Measurements from ENCODE around the gene BRD9.
A peak's percentile ranks its signal among the peaks of the same experiment; 100 is the strongest.
"Not testable (repeated sequence)": the region's sequence is repeated elsewhere in the genome, so short reads cannot be mapped to it uniquely, and the experiment has no call there.

The BRD9 gene

GRCh38 chr5:892394-893136 is at the start of gene BRD9, which contains the start of gene TRIP13:
BRD9 (minus strand) TSS chr5:892801; CDS start chr5:892657, 144 bp downstream.
TRIP13 (plus strand) TSS chr5:892884; CDS start chr5:892999, 115 bp downstream.
- Histone ChIP-seq H3K4me1 (ENCODE audit: control insufficient read depth in 1 of 2, insufficient read depth in 1 of 2, low read depth in 1 of 2, low read length in 1 of 2) (peaks cover 20 to 21% of the 10 kb centered on the region in 2 experiments), H3K9me3 (no peaks in the 10 kb centered on the region), H3K4me3 (ENCODE audit: low read depth in 1 of 2, low read length in 1 of 2) (peak within 1 kb of the TSS; percentile 75 to 86), H3K36me3 (peaks cover 36% of the 10 kb centered on the region), H3K27me3 (no peaks in the 10 kb centered on the region), H3K27ac (peak within 1 kb of the TSS; percentile 78)
- TF ChIP-seq CTCF (IDR thresholded peaks at IDR 0.05): no peak

- H3K36me3 ChIP-seq; H3K9me3 ChIP-seq; H3K4me1 ChIP-seq (ENCODE audit: control insufficient read depth in 1 of 2, insufficient read depth in 1 of 2, low read depth in 1 of 2, low read length in 1 of 2); H3K27ac ChIP-seq; H3K4me3 ChIP-seq (ENCODE audit: low read depth in 1 of 2, low read length in 1 of 2): not testable (repeated sequence)
- peaks cover 40% of the 10 kb centered on the region for H3K27me3 ChIP-seq
Observed at GRCh38 chr5:940741-941140, 48.1 kb upstream of the BRD9 start.

GRCh38 chr5:939368-939767 is 46.8 kb upstream of the BRD9 start:
- Histone ChIP-seq H3K27ac (no peak overlapping the region), H3K36me3 (no peaks in the 10 kb centered on the region), H3K9me3 (no peaks in the 10 kb centered on the region), H3K4me1 (ENCODE audit: control insufficient read depth in 1 of 2, insufficient read depth in 1 of 2, low read depth in 1 of 2, low read length in 1 of 2) (no peaks in the 10 kb centered on the region), H3K27me3 (peaks cover 28% of the 10 kb centered on the region), H3K4me3 (ENCODE audit: low read depth in 1 of 2, low read length in 1 of 2) (no peak overlapping the region)
- TF ChIP-seq CTCF (IDR thresholded peaks at IDR 0.05): no peak

GRCh38 chr5:937151-937924 is 44.7 kb upstream of the BRD9 start:
- Histone ChIP-seq H3K36me3 (no peaks in the 10 kb centered on the region), H3K9me3 (no peaks in the 10 kb centered on the region), H3K27me3 (peaks cover 9% of the 10 kb centered on the region), H3K27ac (no peak overlapping the region), H3K4me3 (ENCODE audit: low read depth in 1 of 2, low read length in 1 of 2) (no peak overlapping the region), H3K4me1 (ENCODE audit: control insufficient read depth in 1 of 2, insufficient read depth in 1 of 2, low read depth in 1 of 2, low read length in 1 of 2) (no peaks in the 10 kb centered on the region)
- no peak for TF ChIP-seq CTCF (IDR thresholded peaks at IDR 0.05)

- Histone ChIP-seq H3K4me3 (ENCODE audit: low read depth in 1 of 2, low read length in 1 of 2) (no peak overlapping the region), H3K27me3 (peaks cover 1% of the 10 kb centered on the region), H3K9me3 (no peaks in the 10 kb centered on the region), H3K27ac (no peak overlapping the region), H3K4me1 (ENCODE audit: control insufficient read depth in 1 of 2, insufficient read depth in 1 of 2, low read depth in 1 of 2, low read length in 1 of 2) (no peaks in the 10 kb centered on the region), H3K36me3 (no peaks in the 10 kb centered on the region)
- no peak for TF ChIP-seq CTCF (IDR thresholded peaks at IDR 0.05)
Observed at GRCh38 chr5:936149-937144, 43.8 kb upstream of the BRD9 start.
